ENCODE data around the gene GLUL. TPM values are rescaled to one million over a fixed set of nuclear protein-coding genes. Genes with fewer than 3 reads are reported as not detected.

The GLUL gene
- total RNA-seq, 1 experiment from 2014 or later, result 165 TPM

GRCh38 chr1:182339684-182340083 lies 51.9 kb downstream of the GLUL start:
- DNase-seq (ENCODE audit: low read depth, low spot score), result no peak
- Histone ChIP-seq H3K4me2 (ENCODE audit: low read length) (no peak overlapping the region), H3K9me3 (ENCODE audit: control insufficient read depth in 1 of 2, insufficient read depth in 1 of 2, low read depth in 1 of 2, low read length in 2 of 2) (no peaks in the 10 kb centered on the region), H2AFZ (ENCODE audit: low read depth, low read length, poor library complexity, severe bottlenecking) (no peak overlapping the region), H3K4me3 (replicated peaks in 1 of 2; ENCODE audit: low read depth in 1 of 2, low read length in 2 of 2) (no peak overlapping the region), H3K9me2 (ENCODE audit: insufficient read depth) (no peaks in the 10 kb centered on the region), H3K27ac (ENCODE audit: low read depth, low read length) (no peak overlapping the region), H3K27me3 (ENCODE audit: insufficient read depth, low read length) (no peaks in the 10 kb centered on the region), H4K20me1 (ENCODE audit: insufficient read depth) (no peaks in the 10 kb centered on the region), H3K79me2 (ENCODE audit: insufficient read depth, low read length) (no peaks in the 10 kb centered on the region), H3K36me3 (ENCODE audit: control insufficient read depth in 1 of 2, insufficient read depth in 2 of 2, low read length in 2 of 2) (no peaks in the 10 kb centered on the region), H3K9ac (ENCODE audit: low read length) (no peak overlapping the region), H3K4me1 (ENCODE audit: control insufficient read depth in 1 of 2, insufficient read depth in 2 of 2, low read length in 2 of 2) (no peaks in the 10 kb centered on the region)
- no peak for TF ChIP-seq CTCF (IDR thresholded peaks at IDR 0.05 in 2 of 3, conservative IDR thresholded peaks at IDR 0.05 in 1 of 3; ENCODE audit: borderline replicate concordance in 1 of 3, insufficient read depth in 1 of 3, low read depth in 2 of 3, low read length in 2 of 3)
- POLR2A ChIA-PET, result no interaction called here
- no TSS peak for BruUV-seq (replicated peaks)
- intact Hi-C loops (cut with micrococcal nuclease), result no loop called here
- CTCF ChIA-PET, result no interaction called here
- no peak for ATAC-seq
- RAD21 ChIA-PET (ENCODE audit: low non-redundant PET in 1 of 2, low total read pairs in 2 of 2, uncharacterized antibody in 2 of 2, unreplicated experiment in 2 of 2), result no interaction called here

- ChIA-PET RAD21 (ENCODE audit: low non-redundant PET in 1 of 2, low total read pairs in 2 of 2, uncharacterized antibody in 2 of 2, unreplicated experiment in 2 of 2) (no interaction called here), CTCF (interaction anchor here (1.1 kb wide), 1 partner anchor 196 kb away, joined by 3 read pairs; no protein-coding TSS in a partner anchor), POLR2A (no interaction called here)
- no TSS peak for BruUV-seq (replicated peaks)
- Histone ChIP-seq H3K9me2 (ENCODE audit: insufficient read depth) (no peaks in the 10 kb centered on the region), H3K27ac (ENCODE audit: low read depth, low read length) (no peak overlapping the region), H3K4me3 (replicated peaks in 1 of 2; ENCODE audit: low read depth in 1 of 2, low read length in 2 of 2) (no peak overlapping the region), H3K4me2 (ENCODE audit: low read length) (no peak overlapping the region), H3K9me3 (ENCODE audit: control insufficient read depth in 1 of 2, insufficient read depth in 1 of 2, low read depth in 1 of 2, low read length in 2 of 2) (no peaks in the 10 kb centered on the region), H4K20me1 (ENCODE audit: insufficient read depth) (no peaks in the 10 kb centered on the region), H3K9ac (ENCODE audit: low read length) (no peak overlapping the region), H3K79me2 (ENCODE audit: insufficient read depth, low read length) (no peaks in the 10 kb centered on the region), H2AFZ (ENCODE audit: low read depth, low read length, poor library complexity, severe bottlenecking) (no peak overlapping the region), H3K27me3 (ENCODE audit: insufficient read depth, low read length) (no peaks in the 10 kb centered on the region), H3K4me1 (ENCODE audit: control insufficient read depth in 1 of 2, insufficient read depth in 2 of 2, low read length in 2 of 2) (no peaks in the 10 kb centered on the region), H3K36me3 (ENCODE audit: control insufficient read depth in 1 of 2, insufficient read depth in 2 of 2, low read length in 2 of 2) (no peaks in the 10 kb centered on the region)
- intact Hi-C loops (cut with micrococcal nuclease), result no loop called here
- no peak for DNase-seq (ENCODE audit: low read depth, low spot score)
- TF ChIP-seq EZH2phosphoT487 (IDR thresholded peaks at IDR 0.05; ENCODE audit: borderline replicate concordance) (no peak), POLR2AphosphoS5 (IDR thresholded peaks at IDR 0.05; ENCODE audit: low read depth, low read length) (no peak), FOSL1 (IDR thresholded peaks at IDR 0.05; ENCODE audit: low read depth) (no peak), ELF1 (IDR thresholded peaks at IDR 0.05; ENCODE audit: borderline replicate concordance, low read depth) (no peak), JUND (IDR thresholded peaks at IDR 0.05) (no peak)
- no peak for ATAC-seq
Measured at GRCh38 chr1:182338806-182339370, 52.7 kb downstream of the GLUL start.
